HCT116 (cell line): ENCODE data around the gene NPTX1. TPM values are rescaled to one million over a fixed set of nuclear protein-coding genes. Genes with fewer than 3 reads are reported as not detected.

Experiments
- ATAC-seq: fragments of 200-7000 bp; cut with Tn5 transposase; 2 replicates; pipeline ENCODE4 v1.9.1; 2020; ENCODE audit warnings: mild to moderate bottlenecking, moderate library complexity
- BruUV-seq: library from RNA; stranded (reverse); fragments of 400-500 nt; replicated peaks from 2 replicates; lab custom pipeline; 2021; lab: Mats Ljungman, UMichigan
- CTCF ChIA-PET: fragments of 300-600 bp; sonication (Branson Sonifier 250); formaldehyde crosslinking; loops from one replicate; lab custom pipeline; 2021; ENCODE audit warnings: antibody characterized with exemption; lab: Charles Lee
- POLR2A ChIA-PET: fragments of 300-600, 350-600 bp; sonication (Branson Sonifier 250); formaldehyde crosslinking; loops from one replicate; lab custom pipeline; 2021; ENCODE audit warnings: antibody characterized with exemption; lab: Charles Lee
- RAD21 ChIA-PET, 2 experiments: fragments of 300-600 bp; sonication (Branson Sonifier 250); formaldehyde crosslinking; loops; one replicate each; lab custom pipeline; 2023; ENCODE audit warnings: low total read pairs in 2 of 2; ENCODE audit not compliant: uncharacterized antibody in 2 of 2, unreplicated experiment in 2 of 2, low non-redundant PET in 1 of 2; lab: Charles Lee
- DNase-seq: peaks from one replicate; pipeline ENCODE4 v3.0.0-alpha.2; 2010; ENCODE audit warnings: low read depth, low spot score
- H2AFZ ChIP-seq: fragments of 200-600 bp; shearing (Covaris generic), sonication (generic); 2 replicates; pipeline ENCODE4 v1.6.1; 2017; ENCODE audit warnings: low read depth, mixed run types, mixed read lengths, antibody characterized with exemption, low read length; ENCODE audit not compliant: poor library complexity, severe bottlenecking
- H3K27ac ChIP-seq: 2 replicates; pipeline ENCODE4 v1.5.1; 2012; ENCODE audit warnings: low read depth, low read length
- H3K27me3 ChIP-seq: fragments of 200-600 bp; sonication (generic); 2 replicates; pipeline ENCODE4 v1.6.1; 2016; ENCODE audit warnings: mixed run types, low read length, mixed read lengths; ENCODE audit not compliant: insufficient read depth
- H3K36me3 ChIP-seq, 2 experiments: fragments of 200-500 bp in 1 of 2; fragments of 200-600 bp in 1 of 2; sonication (Bioruptor generic) in 1 of 2; sonication (generic) in 1 of 2; 2 replicates each; pipeline versions ENCODE4 v1.5.1 to v1.6.1; 2014 to 2016; ENCODE audit warnings: low read length in 2 of 2, inconsistent platforms in 1 of 2, mixed read lengths in 1 of 2, mixed run types in 1 of 2; ENCODE audit not compliant: insufficient read depth in 2 of 2, control insufficient read depth in 1 of 2
- H3K4me1 ChIP-seq, 2 experiments: fragments of 200-600 bp in 1 of 2; sonication (generic) in 1 of 2; 2 replicates each; pipeline versions ENCODE4 v1.5.1 to v1.6.1; 2012 to 2017; ENCODE audit warnings: low read length in 2 of 2, inconsistent platforms in 1 of 2, mild to moderate bottlenecking in 1 of 2, mixed read lengths in 1 of 2, mixed run types in 1 of 2, moderate library complexity in 1 of 2; ENCODE audit not compliant: insufficient read depth in 2 of 2, control insufficient read depth in 1 of 2
- H3K4me2 ChIP-seq: fragments of 200-600 bp; sonication (generic); 2 replicates; pipeline ENCODE4 v1.6.1; 2017; ENCODE audit warnings: mixed run types, low read length, mixed read lengths
- H3K4me3 ChIP-seq, 2 experiments: fragments of 200-600 bp in 1 of 2; sonication (generic) in 1 of 2; replicated peaks in 1 of 2; 2 replicates each; pipeline ENCODE4 v1.5.1; 2011 to 2016; ENCODE audit warnings: low read length in 2 of 2, control low read depth in 1 of 2, low read depth in 1 of 2, mild to moderate bottlenecking in 1 of 2, mixed read lengths in 1 of 2, mixed run types in 1 of 2
- H3K79me2 ChIP-seq: fragments of 200-600 bp; sonication (generic); 2 replicates; pipeline ENCODE4 v1.6.1; 2017; ENCODE audit warnings: mild to moderate bottlenecking, mixed run types, low read length, moderate library complexity, mixed read lengths; ENCODE audit not compliant: insufficient read depth
- H3K9ac ChIP-seq: fragments of 200-600 bp; sonication (generic); 2 replicates; pipeline ENCODE4 v1.6.1; 2016; ENCODE audit warnings: low read length, mixed read lengths
- H3K9me2 ChIP-seq: fragments of 200-600 bp; sonication (generic), shearing (Covaris generic); 2 replicates; pipeline ENCODE4 v1.6.1; 2017; ENCODE audit warnings: mixed run types, mild to moderate bottlenecking, moderate library complexity; ENCODE audit not compliant: insufficient read depth
- H3K9me3 ChIP-seq, 2 experiments: fragments of 200-500 bp in 1 of 2; fragments of 200-600 bp in 1 of 2; sonication (Bioruptor generic) in 1 of 2; sonication (generic) in 1 of 2; 2 replicates each; pipeline ENCODE4 v1.6.1; 2014 to 2017; ENCODE audit warnings: low read length in 2 of 2, mixed read lengths in 2 of 2, inconsistent platforms in 1 of 2, low read depth in 1 of 2, mild to moderate bottlenecking in 1 of 2, mixed run types in 1 of 2, moderate library complexity in 1 of 2; ENCODE audit not compliant: control insufficient read depth in 1 of 2, insufficient read depth in 1 of 2
- H4K20me1 ChIP-seq: fragments of 200-600 bp; sonication (generic), shearing (Covaris generic); 2 replicates; pipeline ENCODE4 v1.6.1; 2017; ENCODE audit warnings: mixed run types, mild to moderate bottlenecking, moderate library complexity; ENCODE audit not compliant: insufficient read depth
- CBX3 ChIP-seq: IDR thresholded peaks from 2 replicates; pipeline ENCODE4 v1.6.1; 2012; ENCODE audit warnings: low read depth
- CEBPB ChIP-seq: IDR thresholded peaks from 2 replicates; pipeline ENCODE4 v1.6.1; 2012; ENCODE audit warnings: low read depth
- CTCF ChIP-seq, 3 experiments: fragments of 200-600 bp in 1 of 3; sonication (generic) in 1 of 3; IDR thresholded peaks in 2 of 3; conservative IDR thresholded peaks in 1 of 3; 2 replicates each; pipeline ENCODE4 v1.5.1; 2012 to 2017; ENCODE audit warnings: low read depth in 2 of 3, low read length in 2 of 3, antibody characterized with exemption in 1 of 3, borderline replicate concordance in 1 of 3, control low read depth in 1 of 3, mild to moderate bottlenecking in 1 of 3, mixed read lengths in 1 of 3, mixed run types in 1 of 3, moderate library complexity in 1 of 3; ENCODE audit not compliant: insufficient read depth in 1 of 3
- EGR1 ChIP-seq: IDR thresholded peaks from 2 replicates; pipeline ENCODE4 v1.6.1; 2012; ENCODE audit warnings: low read depth
- ELF1 ChIP-seq: IDR thresholded peaks from 2 replicates; pipeline ENCODE4 v1.6.1; 2012; ENCODE audit warnings: low read depth, borderline replicate concordance
- EZH2 ChIP-seq: fragments of 200-600 bp; sonication (generic); IDR thresholded peaks from 2 replicates; pipeline ENCODE4 v1.6.1; 2017; ENCODE audit warnings: antibody characterized with exemption, mixed run types
- EZH2phosphoT487 ChIP-seq: fragments of 200-600 bp; IDR thresholded peaks from 2 replicates; pipeline ENCODE4 v1.6.1; 2018; ENCODE audit warnings: antibody characterized with exemption, borderline replicate concordance
- FOSL1 ChIP-seq: IDR thresholded peaks from 2 replicates; pipeline ENCODE4 v1.6.1; 2012; ENCODE audit warnings: low read depth
- JUND ChIP-seq: IDR thresholded peaks from 2 replicates; pipeline ENCODE4 v1.6.1; 2012
- POLR2A ChIP-seq: IDR thresholded peaks from 2 replicates; pipeline ENCODE4 v1.7.0; 2011; ENCODE audit warnings: borderline replicate concordance; ENCODE audit not compliant: insufficient read depth, insufficient read length; ENCODE audit errors: extremely low read depth
- POLR2AphosphoS5 ChIP-seq: IDR thresholded peaks from 2 replicates; pipeline ENCODE4 v1.6.1; 2011; ENCODE audit warnings: mild to moderate bottlenecking, low read depth, low read length, moderate library complexity
- SIN3A ChIP-seq: IDR thresholded peaks from 2 replicates; pipeline ENCODE4 v1.6.1; 2012; ENCODE audit warnings: low read depth
- SP1 ChIP-seq: IDR thresholded peaks from 2 replicates; pipeline ENCODE4 v1.6.1; 2012; ENCODE audit warnings: low read depth
- TCF7L2 ChIP-seq: IDR thresholded peaks from 2 replicates; pipeline ENCODE4 v1.7.0; 2011; ENCODE audit warnings: borderline replicate concordance, inconsistent platforms; ENCODE audit not compliant: insufficient read depth, insufficient read length; ENCODE audit errors: extremely low read depth
- YY1 ChIP-seq: IDR thresholded peaks from 2 replicates; pipeline ENCODE4 v1.6.1; 2011; ENCODE audit warnings: low read length, low read depth, moderate library complexity, mild to moderate bottlenecking; ENCODE audit not compliant: insufficient replicate concordance; ENCODE audit errors: extremely low read depth
- ZBTB33 ChIP-seq: IDR thresholded peaks from 2 replicates; pipeline ENCODE4 v1.6.1; 2011; ENCODE audit warnings: mild to moderate bottlenecking, low read length, moderate library complexity; ENCODE audit not compliant: insufficient replicate concordance; ENCODE audit errors: extremely low read depth
- ZNF274 ChIP-seq: fragments of 200-500 bp; sonication (Bioruptor generic); IDR thresholded peaks from 2 replicates; pipeline ENCODE4 v1.6.1; 2014; ENCODE audit warnings: mild to moderate bottlenecking, low read depth, low read length, inconsistent platforms
- intact Hi-C: fragments of 100-400 bp; cut with micrococcal nuclease; formaldehyde crosslinking; loops from 2 replicates; pipeline ENCODE4 v1.10.0; 2022
- total RNA-seq: library from RNA; stranded (reverse); gene quantifications from one replicate; pipeline ENCODE4 v1.2.1, GENCODE V29; 2021; ENCODE audit not compliant: unreplicated experiment
- TF ChIP-seq, protein P1 (sequence below): IDR thresholded peaks from 2 replicates; pipeline ENCODE4 v1.6.1; 2012

Gene NPTX1
- total RNA-seq, 1 experiment from 2014 or later = 0.15 TPM

DNA sequence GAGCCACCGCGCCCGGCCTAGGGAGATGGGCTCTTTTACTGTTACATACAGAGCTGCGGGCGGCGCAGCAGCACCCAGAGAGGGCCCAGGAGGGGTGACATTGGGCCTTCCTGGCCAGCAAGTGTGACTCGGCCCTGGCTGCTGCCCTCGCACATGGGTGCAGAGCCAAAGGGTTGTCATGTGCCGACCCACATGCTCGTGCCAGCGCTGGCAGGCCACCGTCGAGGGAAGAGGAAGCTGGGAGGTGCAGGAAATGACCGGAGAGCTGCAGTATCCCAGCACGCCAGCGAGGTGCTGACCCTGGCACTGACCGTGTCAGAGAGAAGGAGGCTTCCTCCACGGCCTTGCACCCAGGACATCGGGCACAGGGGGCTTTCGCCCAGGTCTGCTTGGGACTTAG, 53.4 kb downstream of the NPTX1 start:
- Histone ChIP-seq H3K9me2 (no peaks in the 10 kb centered on the region), H3K9me3 (no peaks in the 10 kb centered on the region), H3K4me2 (no peak overlapping the region), H3K79me2 (no peaks in the 10 kb centered on the region; the same call in 1 of the 2 replicates), H3K36me3 (peaks cover 0 to 6% of the 10 kb centered on the region in 2 experiments; a peak in 1 of 4 replicates), H3K27ac (no peak overlapping the region), H3K4me1 (no peaks in the 10 kb centered on the region), H3K27me3 (no peaks in the 10 kb centered on the region), H4K20me1 (no peaks in the 10 kb centered on the region), H3K4me3 (no peak overlapping the region), H3K9ac (no peak overlapping the region), H2AFZ (no peak overlapping the region)
- ChIA-PET CTCF (interaction anchor here (2.1 kb wide), 1 partner anchor 476 kb away, joined by 5 read pairs; no protein-coding TSS in a partner anchor), RAD21 (no interaction called here), POLR2A (no interaction called here)
- DNase-seq = no peak
- no TSS peak for BruUV-seq
- no peak for ATAC-seq
- TF ChIP-seq SP1 (no peak), CEBPB (no peak), EGR1 (no peak), POLR2AphosphoS5 (no peak), POLR2A (no peak)
- intact Hi-C loops = no loop called here

GRCh38 chr17:80422276-80422675, 54.1 kb downstream of the NPTX1 start:
- no peak overlapping the region for H3K4me3 ChIP-seq
- TF ChIP-seq EGR1 (no peak), EZH2phosphoT487 (no peak), CTCF (IDR thresholded peaks at IDR 0.05 in 2 of 3, conservative IDR thresholded peaks at IDR 0.05 in 1 of 3; ENCODE audit: borderline replicate concordance in 1 of 3, insufficient read depth in 1 of 3, low read depth in 2 of 3, low read length in 2 of 3) (no peak), TCF7L2 (no peak), JUND (no peak), SIN3A (no peak), ZNF274 (no peak), CEBPB (no peak), EZH2 (no peak), FOSL1 (no peak), ELF1 (no peak), CBX3 (no peak), ZBTB33 (no peak), YY1 (no peak), POLR2A (no peak)
- TF ChIP-seq, protein P1, sequence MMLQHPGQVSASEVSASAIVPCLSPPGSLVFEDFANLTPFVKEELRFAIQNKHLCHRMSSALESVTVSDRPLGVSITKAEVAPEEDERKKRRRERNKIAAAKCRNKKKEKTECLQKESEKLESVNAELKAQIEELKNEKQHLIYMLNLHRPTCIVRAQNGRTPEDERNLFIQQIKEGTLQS = no peak
- TF ChIP-seq, all 23 proteins: peak for 0
- DNase-seq (no peak), ATAC-seq (no peak)
- BruUV-seq = no TSS peak
- intact Hi-C loops = no loop called here
- Histone ChIP-seq H2AFZ (no peak overlapping the region), H3K9me2 (no peaks in the 10 kb centered on the region), H3K4me1 (no peaks in the 10 kb centered on the region), H3K27me3 (no peaks in the 10 kb centered on the region), H3K36me3 (peaks cover 0 to 11% of the 10 kb centered on the region in 2 experiments; a peak in 1 of 4 replicates), H3K27ac (no peak overlapping the region), H3K4me2 (no peak overlapping the region), H4K20me1 (no peaks in the 10 kb centered on the region), H3K79me2 (peaks cover under 1% of the 10 kb centered on the region; the same call in 1 of the 2 replicates), H3K9ac (no peak overlapping the region), H3K9me3 (no peaks in the 10 kb centered on the region)
- ChIA-PET CTCF (interaction anchor here (2.1 kb wide), 1 partner anchor 477 kb away, joined by 5 read pairs; no protein-coding TSS in a partner anchor), POLR2A (no interaction called here), RAD21 (no interaction called here)
